LNCaP clone FGC (cell line): Measurements from ENCODE around the gene KRTAP19-1.

Source experiments
- DNase-seq: peaks from one replicate; pipeline ENCODE4 v3.0.0-alpha.2; 2011; ENCODE audit warnings: low read depth
- H3K4me3 ChIP-seq: 2 replicates; pipeline ENCODE4 v1.5.1; 2011; ENCODE audit warnings: mild to moderate bottlenecking, low read depth, low read length, control low read depth
- TF ChIP-seq, protein P1 (sequence below): IDR thresholded peaks from 2 replicates; pipeline ENCODE4 v1.5.1; 2012; ENCODE audit warnings: mild to moderate bottlenecking; ENCODE audit not compliant: control insufficient read depth, insufficient read depth; ENCODE audit errors: extremely low read depth

Gene KRTAP19-1

DNA sequence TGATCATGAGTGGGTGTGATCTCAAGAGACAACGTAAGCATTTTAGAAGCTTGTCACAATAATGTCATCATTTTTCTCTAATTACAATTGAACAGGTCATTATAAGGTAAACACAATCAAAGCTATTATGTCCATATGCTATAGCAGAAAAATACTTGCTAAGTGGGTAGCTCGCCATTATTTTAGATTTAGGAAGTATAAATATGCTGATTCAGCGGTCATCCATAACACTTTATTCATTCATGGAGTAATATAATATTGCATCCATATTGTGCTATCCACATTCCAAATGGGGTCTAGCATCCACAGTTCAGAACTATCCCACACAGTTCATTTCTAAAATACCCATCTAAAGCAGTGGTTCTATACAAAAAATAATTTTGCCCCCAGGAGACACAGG, 31.7 kb downstream of the KRTAP19-1 start:
- no peak for DNase-seq
- TF ChIP-seq, protein P1, sequence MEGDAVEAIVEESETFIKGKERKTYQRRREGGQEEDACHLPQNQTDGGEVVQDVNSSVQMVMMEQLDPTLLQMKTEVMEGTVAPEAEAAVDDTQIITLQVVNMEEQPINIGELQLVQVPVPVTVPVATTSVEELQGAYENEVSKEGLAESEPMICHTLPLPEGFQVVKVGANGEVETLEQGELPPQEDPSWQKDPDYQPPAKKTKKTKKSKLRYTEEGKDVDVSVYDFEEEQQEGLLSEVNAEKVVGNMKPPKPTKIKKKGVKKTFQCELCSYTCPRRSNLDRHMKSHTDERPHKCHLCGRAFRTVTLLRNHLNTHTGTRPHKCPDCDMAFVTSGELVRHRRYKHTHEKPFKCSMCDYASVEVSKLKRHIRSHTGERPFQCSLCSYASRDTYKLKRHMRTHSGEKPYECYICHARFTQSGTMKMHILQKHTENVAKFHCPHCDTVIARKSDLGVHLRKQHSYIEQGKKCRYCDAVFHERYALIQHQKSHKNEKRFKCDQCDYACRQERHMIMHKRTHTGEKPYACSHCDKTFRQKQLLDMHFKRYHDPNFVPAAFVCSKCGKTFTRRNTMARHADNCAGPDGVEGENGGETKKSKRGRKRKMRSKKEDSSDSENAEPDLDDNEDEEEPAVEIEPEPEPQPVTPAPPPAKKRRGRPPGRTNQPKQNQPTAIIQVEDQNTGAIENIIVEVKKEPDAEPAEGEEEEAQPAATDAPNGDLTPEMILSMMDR = no peak

DNA sequence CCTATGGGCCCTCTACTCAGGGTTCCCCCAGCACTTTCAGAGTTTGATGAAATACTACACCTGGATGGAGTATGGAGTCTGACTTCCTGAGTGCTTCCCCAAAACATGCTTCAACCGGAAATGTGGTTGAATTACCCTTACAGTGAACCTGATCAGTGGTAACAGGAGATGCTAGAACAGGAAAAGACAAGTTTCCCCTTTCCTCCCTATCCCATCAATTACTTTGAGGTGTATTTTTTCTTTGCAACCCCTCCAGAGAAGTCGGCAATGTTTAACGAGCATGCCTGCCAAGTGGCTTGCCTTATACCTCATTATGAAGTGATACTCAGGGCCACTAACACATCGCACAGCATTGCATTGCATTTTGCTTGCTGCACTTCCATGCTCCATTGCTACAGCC, 33.1 kb downstream of the KRTAP19-1 start:
- H3K4me3 ChIP-seq = no peak overlapping the region
- TF ChIP-seq, protein P1 = no peak
- DNase-seq = no peak

More for the DNA sequence above, 31.7 kb downstream of the KRTAP19-1 start:
- H3K4me3 ChIP-seq = no peak overlapping the region

DNA sequence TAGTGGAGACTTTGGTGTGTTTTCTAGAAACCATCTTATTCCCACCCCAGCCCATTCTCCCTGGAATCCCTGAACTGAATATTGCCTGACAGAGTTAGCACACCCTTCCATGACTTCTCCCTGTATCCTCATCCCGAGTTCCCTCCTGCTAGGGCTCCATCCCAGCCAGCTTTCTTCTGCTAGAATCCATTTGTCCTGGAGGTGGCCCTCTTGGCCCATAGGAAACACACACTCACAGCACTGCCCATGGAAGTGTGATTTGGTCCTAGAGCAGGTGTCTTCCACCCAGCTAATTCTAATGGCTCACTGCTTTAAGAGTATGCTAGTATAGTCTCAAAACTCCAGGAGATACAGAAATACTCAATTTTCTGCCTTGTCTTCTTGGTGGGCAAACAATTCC, 36.0 kb downstream of the KRTAP19-1 start:
- no peak for DNase-seq
- TF ChIP-seq, protein P1 = 0 out of 2 replicates have a peak, but pooled peaks have one; percentile 7

DNA sequence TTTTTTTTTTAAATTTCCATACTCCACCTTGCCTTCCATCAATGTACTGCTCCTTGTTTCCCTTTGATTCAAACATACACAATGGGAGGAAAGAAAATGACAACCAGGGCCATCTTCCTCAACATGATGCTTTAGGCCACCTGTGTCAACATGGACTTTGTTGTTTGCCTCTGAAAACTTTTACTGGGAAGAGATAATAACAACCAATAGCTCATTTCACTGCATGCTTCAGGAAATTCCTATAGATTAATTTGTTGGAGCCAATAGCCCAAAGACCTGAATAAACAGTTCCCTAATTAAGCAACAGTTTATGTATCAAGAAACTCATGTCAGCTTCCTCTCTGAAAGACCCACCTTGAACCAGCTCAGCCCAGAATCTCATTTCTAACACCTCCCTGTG, 36.9 kb downstream of the KRTAP19-1 start:
- peak; percentile 88 for DNase-seq
- H3K4me3 ChIP-seq = no peak overlapping the region
- TF ChIP-seq, protein P1 = no peak

More for the DNA sequence above, 36.0 kb downstream of the KRTAP19-1 start:
- no peak overlapping the region for H3K4me3 ChIP-seq

DNA sequence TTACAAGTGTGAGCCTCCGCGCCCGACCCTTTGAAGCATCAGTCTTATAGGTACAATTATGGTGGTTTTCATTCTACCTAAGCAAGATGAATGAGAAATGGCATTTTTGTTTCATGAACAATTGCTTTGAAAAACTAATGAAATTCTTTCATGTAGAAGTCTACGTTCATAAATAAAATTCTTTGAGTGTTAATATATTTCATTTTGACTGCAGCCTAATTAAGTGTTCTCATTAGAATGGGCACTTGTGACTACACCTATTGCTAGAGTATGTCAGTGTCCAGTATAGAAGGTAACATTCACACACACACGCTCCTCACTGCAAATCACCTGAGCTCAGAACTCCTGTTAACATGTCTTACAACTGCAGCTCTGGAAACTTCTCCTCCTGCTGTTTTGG, 40.2 kb downstream of the KRTAP19-1 start, which contains the start of gene KRTAP15-1:
KRTAP15-1 (plus strand) TSS at position 301 of the 400 bp plus-strand sequence; CDS start at position 354, 53 bp downstream.
- no peak for DNase-seq
- no peak within 1 kb of the TSS for H3K4me3 ChIP-seq
- TF ChIP-seq, protein P1 = no peak

DNA sequence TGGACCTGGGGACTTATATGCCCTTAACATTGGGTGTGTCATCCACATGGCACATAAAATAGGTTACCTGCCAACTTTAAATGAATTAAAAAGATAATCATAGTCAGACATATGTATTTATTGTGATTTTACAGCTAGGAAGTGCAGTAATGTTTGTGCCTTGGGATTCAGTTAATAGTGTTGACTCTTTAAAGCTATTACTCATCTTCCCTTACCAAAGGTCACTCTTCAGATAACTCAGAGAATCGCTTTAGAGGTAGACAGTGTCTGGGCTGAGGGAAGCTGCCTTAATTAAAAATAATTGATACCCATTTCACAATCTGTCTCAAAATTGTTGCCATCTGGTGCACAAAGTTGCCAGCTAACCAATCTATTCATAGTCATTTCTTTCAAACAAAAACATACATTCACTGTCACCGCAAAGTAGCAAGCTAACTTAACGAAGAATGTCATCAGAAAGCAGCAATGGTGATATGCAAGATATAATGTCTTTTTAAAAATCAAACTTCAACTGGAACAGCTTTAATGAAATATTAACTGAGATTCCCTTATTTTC, 43.1 kb downstream of the KRTAP19-1 start:
- TF ChIP-seq, protein P1 = no peak
- peak; percentile 66 for DNase-seq
- no peak overlapping the region for H3K4me3 ChIP-seq
